ENCODE data around the gene CLCN6.

DNA sequence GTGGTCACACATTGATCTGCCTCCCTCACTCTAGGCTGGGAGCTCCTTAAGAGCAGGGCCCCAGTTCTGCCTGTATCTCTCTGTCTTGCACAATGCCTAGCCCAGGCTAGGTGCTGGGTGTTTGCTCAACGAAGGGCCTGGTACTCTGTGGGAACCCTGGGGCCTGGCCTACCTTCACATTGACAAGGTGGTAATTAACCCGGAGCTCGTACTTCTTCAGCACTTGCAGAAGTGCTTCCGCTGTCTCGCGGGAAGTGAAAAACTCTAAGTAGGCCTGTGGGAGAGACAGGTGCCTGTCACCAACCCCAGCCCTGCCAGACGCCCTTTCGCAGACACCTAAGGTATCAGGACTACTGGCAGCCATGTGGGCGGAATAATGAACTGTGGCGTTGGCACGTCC lies 13.9 kb upstream of the CLCN6 start:
- TF ChIP-seq, protein P1, sequence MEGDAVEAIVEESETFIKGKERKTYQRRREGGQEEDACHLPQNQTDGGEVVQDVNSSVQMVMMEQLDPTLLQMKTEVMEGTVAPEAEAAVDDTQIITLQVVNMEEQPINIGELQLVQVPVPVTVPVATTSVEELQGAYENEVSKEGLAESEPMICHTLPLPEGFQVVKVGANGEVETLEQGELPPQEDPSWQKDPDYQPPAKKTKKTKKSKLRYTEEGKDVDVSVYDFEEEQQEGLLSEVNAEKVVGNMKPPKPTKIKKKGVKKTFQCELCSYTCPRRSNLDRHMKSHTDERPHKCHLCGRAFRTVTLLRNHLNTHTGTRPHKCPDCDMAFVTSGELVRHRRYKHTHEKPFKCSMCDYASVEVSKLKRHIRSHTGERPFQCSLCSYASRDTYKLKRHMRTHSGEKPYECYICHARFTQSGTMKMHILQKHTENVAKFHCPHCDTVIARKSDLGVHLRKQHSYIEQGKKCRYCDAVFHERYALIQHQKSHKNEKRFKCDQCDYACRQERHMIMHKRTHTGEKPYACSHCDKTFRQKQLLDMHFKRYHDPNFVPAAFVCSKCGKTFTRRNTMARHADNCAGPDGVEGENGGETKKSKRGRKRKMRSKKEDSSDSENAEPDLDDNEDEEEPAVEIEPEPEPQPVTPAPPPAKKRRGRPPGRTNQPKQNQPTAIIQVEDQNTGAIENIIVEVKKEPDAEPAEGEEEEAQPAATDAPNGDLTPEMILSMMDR (IDR thresholded peaks at IDR 0.05): no peak
- no peak for TF ChIP-seq POLR2A (IDR thresholded peaks at IDR 0.05)

Data from body of pancreas (tissue), 4 donors.